ENCODE results near the gene TMEM179.
"Not testable (repeated sequence)": the region's sequence is repeated elsewhere in the genome, so short reads cannot be mapped to it uniquely, and the experiment has no call there.

TMEM179 gene

GRCh38 chr14:104636846-104637545 lies 32.4 kb upstream of the TMEM179 start:
- DNase-seq = not testable (repeated sequence)

GRCh38 chr14:104636131-104636530 lies 31.6 kb upstream of the TMEM179 start:
- no peak for DNase-seq

- DNase-seq = no peak
These were observed 31.1 kb upstream of the TMEM179 start for GRCh38 chr14:104635717-104636116.

- no peak for DNase-seq
These were observed 30.5 kb upstream of the TMEM179 start for GRCh38 chr14:104634886-104635570.

GRCh38 chr14:104634138-104634760 lies 29.7 kb upstream of the TMEM179 start:
- DNase-seq = no peak

GRCh38 chr14:104633276-104634137 lies 28.9 kb upstream of the TMEM179 start:
- no peak for DNase-seq

GRCh38 chr14:104632781-104633180 lies 28.2 kb upstream of the TMEM179 start:
- DNase-seq = no peak

GRCh38 chr14:104624939-104625338 lies 20.4 kb upstream of the TMEM179 start:
- DNase-seq = no peak

- no peak for DNase-seq
These were observed 9.7 kb upstream of the TMEM179 start for GRCh38 chr14:104614126-104614812.

GRCh38 chr14:104611881-104612280 lies 7.3 kb upstream of the TMEM179 start:
- no peak for DNase-seq

- no peak for DNase-seq
These were observed 6.3 kb upstream of the TMEM179 start for GRCh38 chr14:104610749-104611310.

GRCh38 chr14:104609666-104610065 lies 5.1 kb upstream of the TMEM179 start:
- DNase-seq = no peak

- DNase-seq = no peak
These were observed 716 bp downstream of the TMEM179 start for GRCh38 chr14:104603711-104604401.

- DNase-seq = no peak
These were observed 1.6 kb downstream of the TMEM179 start for GRCh38 chr14:104602933-104603325.

- DNase-seq = no peak
These were observed 2.1 kb downstream of the TMEM179 start for GRCh38 chr14:104602315-104602932.

- DNase-seq = no peak
These were observed 2.8 kb downstream of the TMEM179 start for GRCh38 chr14:104601786-104602185.

- no peak for DNase-seq
These were observed 3.8 kb downstream of the TMEM179 start for GRCh38 chr14:104600805-104601204.

- DNase-seq = no peak
These were observed 4.4 kb downstream of the TMEM179 start for GRCh38 chr14:104600141-104600643.

- DNase-seq = no peak
These were observed 5.1 kb downstream of the TMEM179 start for GRCh38 chr14:104599446-104599845.

GRCh38 chr14:104598910-104599273 lies 5.7 kb downstream of the TMEM179 start:
- DNase-seq = no peak

Measured in OCI-M1 (cell line).